Adipose tissue (tissue), 3 donors: Measurements from ENCODE around the gene FAM78A. TPM values are rescaled to one million over a fixed set of nuclear protein-coding genes. Genes with fewer than 3 reads are reported as not detected.

Experiments
- H3K27ac ChIP-seq: one replicate; pipeline ENCODE4 v1.5.1; 2013; ENCODE audit warnings: low read depth, low read length
- WGBS, 3 donors: extraction: QIAGEN DNeasy Blood & Tissue Kit; methylation state at CpG; one replicate each; pipeline ENCODE4 v1.1.7; 2013; 5-methylcytosine and 5-hydroxymethylcytosine counted together
- polyA plus RNA-seq, 3 donors: library from polyadenylated mRNA; stranded (reverse); fragments of 200-250 nt; gene quantifications; one replicate each; pipeline ENCODE4 v1.2.3, GENCODE V29; 2013
- donor health status: healthy with polysubstance abuse.
- donor health status: Bipolar disorder and iron deficiency.
- donor health status: healthy.

Gene FAM78A
- polyA plus RNA-seq, 3 donors, result 0.70 to 2.5 (median 1.7) TPM

DNA sequence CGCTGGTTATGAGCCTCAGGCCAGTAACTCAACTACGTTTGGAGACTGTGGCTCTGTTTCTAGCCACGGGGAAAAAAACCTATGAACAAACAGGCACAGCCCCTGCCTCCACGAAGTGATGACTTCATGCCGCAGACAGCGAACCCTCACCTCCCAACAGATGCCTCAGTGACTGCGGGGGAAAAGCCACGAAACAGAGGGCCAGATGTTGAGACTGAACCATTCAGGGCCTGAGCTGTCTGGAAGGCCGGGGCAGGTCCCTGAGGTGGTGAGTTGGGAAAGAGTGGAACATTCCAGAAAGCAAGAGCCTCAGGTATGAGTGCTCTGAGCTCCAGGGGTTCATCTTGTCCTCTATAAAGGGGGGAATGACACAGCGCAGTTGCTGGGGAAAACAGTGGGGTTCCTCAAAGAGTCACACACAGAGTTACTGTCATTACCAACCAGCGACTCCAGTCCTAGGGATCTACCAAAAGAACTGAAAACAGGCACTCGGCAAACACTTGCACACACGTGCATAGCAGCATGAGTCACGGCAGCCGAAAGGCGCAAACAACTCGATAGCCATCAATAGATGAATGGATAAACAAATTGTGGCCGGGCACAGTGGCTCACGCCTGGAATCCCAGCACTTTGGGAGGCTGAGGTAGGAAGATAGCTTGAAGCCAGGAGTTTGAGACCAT, 28.5 kb upstream of the FAM78A start:
- 81 to 83% (median 83%) methylated on average over 19 of the region's 19 CpGs for WGBS, 3 donors
- H3K27ac ChIP-seq, result no peak overlapping the region

DNA sequence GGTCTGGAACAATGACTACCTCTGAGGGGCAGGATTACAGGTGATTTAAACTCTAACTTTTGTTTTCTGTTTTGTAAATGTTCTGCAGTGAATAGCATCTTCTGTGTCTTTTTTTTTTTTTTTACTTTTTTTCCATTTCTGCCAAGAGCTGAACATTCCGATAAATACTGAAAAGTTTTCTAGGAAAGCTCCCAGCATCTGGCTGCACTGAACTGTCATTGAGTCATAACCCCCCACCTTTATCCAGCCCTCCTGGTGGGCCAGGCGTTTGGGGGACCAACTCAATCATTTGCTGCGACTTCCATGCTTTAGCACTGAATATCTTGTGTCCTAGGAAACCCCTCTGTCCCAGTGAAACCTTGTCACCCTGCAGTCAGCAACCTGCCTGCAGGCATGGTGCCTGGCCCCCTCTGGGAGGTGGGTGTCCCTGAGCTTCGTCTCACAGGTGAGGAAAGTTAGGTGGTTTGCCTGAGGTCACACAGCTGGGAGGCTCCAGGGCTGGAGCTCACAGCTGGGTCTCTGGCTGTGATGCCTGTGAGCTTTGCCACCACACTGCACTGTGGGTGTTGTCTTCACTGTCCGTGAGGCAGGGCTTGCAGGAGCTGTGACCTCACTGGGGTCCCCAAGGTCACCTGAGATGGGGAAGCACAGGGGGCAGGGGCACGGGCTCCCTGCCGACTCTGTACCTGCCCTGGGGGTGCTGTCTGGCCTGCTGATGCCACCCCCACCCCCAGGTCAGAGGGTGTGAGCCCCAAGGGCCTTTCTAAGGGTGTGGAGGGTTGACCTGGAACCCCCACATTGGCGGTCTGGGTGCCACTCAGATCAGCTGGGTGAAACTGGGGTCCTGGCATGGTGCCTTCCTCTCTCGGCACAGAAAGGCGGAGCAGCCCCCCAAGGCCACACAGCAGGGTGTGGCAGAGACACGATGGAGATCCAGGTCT, 27.3 kb upstream of the FAM78A start:
- 79 to 84% (median 84%) methylated on average over 11 of the region's 11 CpGs for WGBS, 3 donors
- H3K27ac ChIP-seq, result no peak overlapping the region

DNA sequence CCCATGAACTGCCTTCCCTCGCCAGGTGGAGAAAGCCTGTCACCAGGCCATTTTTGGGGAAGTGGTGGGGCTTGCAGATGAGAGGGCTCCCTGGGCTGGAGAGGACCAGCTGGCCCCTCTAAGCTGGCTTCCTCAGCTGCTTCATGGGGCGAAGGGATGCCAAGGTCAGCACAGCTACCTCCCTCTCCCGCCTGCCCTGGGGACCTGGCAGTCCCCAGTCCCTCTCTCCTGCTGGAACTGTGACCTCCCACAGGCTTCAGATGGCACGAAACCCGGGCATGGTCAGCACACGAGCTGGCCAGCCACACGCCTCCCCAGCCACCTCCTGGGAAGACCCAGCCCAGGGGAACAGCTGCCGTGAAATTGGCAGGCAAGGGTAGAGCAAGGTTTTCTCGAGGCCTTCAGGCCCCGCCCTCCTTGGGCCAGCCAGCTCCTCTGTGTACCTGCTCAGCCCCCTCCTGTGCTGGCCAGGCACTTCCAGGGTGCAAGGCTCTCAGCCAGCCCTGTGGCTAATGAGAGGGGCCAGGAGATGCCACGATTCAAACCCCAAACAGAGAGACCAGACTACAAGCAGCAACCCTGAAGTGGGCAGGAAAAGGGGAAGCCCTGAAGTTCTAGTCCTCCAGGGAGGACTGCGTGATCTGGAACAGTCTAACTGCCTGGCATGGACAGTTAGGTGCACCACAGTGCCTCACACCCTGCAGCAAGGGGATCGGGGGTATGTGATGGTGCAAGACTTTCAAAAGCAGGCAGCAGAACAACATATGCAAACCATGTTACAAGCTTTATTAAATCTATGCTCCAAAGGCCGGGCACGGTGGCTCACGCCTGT, 26.1 kb upstream of the FAM78A start:
- H3K27ac ChIP-seq, result no peak overlapping the region
- WGBS, 3 donors, result 55 to 74% (median 68%) methylated on average over 16 of the region's 16 CpGs

DNA sequence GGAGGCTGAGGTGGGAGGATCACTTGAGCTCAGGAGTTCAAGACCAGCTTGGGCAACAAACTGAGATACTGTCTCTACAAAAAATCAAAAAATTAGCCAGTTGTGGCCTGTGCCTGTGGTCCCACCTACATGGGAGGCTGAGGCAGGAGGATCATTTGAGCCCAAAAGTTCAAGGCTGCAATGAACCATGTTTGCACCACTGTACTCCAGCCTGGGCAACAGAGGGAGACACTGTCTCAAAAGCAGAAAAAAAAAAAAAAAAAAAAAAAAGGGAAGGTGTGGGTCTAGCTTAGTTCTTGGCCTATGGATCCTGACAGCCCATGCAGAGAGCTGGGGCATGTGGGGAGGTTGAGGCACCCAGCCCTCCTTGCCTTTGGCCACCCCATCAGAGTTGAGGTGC, 24.1 kb upstream of the FAM78A start:
- H3K27ac ChIP-seq, result no peak overlapping the region

DNA sequence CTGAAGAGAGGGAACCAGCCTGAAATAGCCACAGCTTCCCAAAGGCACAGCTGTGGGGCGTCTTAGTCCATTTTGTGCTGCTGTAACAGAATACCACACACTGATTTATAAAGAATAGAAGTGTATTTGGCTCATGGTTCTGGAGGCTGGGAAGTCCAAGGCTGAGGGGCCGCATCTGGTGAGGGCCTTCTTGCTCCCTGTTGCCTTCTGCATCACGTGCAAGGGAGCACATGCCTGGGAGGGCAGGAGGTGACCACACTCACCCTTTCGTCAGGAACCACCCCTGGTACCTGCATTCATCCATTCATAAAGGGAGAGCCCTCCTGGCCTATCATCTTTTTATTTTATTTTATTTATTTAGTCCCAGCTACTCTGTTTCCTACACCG, 23.6 kb upstream of the FAM78A start:
- 71 to 85% (median 80%) methylated on average over 5 of the region's 5 CpGs for WGBS, 3 donors
- H3K27ac ChIP-seq, result no peak overlapping the region

DNA sequence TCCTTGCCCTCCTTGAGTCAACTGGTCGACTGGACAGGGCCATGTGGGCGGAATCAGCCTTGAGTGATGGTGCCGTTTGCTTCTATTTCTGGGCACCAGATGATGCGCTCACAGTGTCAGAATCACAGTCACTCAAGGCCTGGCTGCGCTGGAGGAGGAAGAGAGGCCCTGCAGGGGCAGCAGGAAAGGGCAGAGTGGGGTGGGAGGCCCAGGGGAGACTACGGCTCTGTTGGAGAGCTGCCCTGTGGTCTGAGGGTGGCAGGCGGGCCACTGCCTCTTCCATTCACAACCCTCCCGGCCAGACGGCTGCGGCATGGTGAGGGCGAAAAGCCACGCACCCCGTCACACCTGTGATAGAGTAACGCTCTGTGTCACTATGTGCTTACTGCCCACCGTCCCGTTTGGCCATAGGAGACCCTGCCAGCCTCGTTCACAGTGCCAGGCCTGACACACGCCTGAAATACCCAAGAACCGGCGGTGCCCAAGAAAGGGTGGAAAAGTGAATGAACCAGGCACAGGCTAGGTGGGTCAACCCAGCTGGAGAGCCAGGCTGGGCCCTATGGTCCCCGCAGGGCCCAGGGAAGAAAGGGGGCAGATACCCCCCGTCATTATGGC, 23.1 kb upstream of the FAM78A start:
- WGBS, 3 donors, result 69 to 84% (median 75%) methylated on average over 18 to 22 of the region's 22 CpGs
- H3K27ac ChIP-seq, result no peak overlapping the region

DNA sequence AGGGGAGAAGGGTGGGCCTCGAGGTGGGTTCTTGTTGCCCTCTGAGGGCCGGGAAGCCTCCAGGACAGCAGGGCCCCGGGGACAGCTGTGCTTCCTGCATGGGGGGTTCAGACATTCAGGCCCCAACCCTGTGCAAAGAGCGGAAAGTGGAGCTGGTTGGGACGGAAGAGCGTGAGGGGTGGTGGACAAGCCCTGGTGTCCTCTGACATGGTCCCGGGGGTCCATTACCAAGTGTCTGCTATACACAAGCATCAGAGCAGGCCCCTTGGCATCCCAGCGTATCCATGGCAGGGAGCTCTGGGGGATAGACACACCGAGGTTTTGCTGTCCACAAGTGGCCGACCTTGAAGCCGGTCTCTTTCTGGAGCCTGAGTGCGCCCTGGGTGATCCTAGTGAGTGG, 22.5 kb upstream of the FAM78A start:
- H3K27ac ChIP-seq, result no peak overlapping the region
- WGBS, 3 donors, result 91 to 93% (median 92%) methylated on average over 12 of the region's 12 CpGs

DNA sequence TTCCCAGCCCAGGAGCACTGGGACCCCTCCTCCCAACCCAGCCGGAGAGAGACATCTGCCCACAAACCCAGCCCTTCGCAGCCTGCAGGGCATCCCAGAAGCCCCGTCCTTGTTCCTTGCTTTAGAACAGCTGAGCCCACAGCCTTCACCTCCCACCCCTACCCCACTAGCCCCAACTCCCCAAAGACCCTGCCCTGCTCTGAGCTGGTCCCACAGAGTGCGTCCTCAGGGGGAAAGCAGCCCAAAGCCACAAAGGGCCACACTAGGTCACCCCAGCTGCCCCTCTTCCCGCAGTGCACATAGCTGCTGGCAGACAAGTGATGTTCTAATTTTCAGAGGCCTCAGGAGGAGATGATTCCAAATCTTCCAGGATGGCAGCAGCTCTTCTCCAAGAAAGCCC, 22.0 kb upstream of the FAM78A start:
- no peak overlapping the region for H3K27ac ChIP-seq
- WGBS, 3 donors, result 79 to 85% (median 82%) methylated on average over 5 of the region's 5 CpGs

DNA sequence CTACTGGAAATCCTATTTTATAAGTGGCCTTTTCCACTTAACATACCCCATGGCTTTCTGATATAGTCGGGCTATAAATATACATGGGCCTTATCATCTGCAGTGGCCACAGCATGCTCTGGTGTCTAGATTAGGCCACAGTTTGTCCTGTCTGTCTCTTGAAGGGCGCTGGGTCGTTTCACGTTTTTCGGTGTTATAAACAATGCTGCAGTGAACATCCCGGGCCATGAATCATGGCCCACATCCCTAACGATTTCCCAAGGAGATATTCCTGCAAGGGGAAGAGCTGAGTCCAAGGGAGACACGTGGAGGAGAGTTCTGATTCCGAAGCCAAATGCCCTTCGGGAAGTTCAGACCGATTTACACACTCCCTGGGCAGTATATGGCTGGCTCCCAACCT, 21.6 kb upstream of the FAM78A start:
- no peak overlapping the region for H3K27ac ChIP-seq

DNA sequence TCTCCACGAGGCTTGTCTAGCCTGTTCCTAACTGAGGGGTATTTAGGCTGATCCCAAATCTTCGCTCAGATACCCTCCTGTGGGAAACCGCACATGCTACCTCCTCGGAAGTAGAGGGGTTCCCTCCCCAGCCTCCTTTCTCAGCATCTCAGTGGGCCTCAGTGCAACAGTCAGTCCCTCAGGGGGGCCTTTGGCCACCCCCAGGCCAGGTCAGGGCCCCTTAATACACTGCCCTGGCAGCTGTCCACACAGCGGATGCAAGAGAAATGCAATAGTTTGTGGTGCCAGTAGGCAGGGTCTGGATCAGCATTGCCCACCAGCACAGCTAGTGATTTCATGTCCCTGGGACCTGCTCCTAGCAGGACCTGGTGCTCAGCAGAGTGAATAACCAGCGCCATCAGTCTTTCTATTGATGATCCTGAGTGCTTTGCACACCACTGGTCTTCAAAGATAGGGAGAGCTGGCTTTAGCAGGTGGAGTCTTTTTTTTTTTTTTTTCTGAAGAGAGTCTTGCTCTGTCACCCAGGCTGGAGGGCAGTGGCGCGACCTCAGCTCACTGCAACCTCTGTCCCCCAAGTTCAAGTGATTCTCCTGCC, 20.7 kb upstream of the FAM78A start:
- 92 to 93% (median 93%) methylated on average over 8 of the region's 8 CpGs for WGBS, 3 donors

More for the DNA sequence above, 21.6 kb upstream of the FAM78A start:
- 64 to 75% (median 74%) methylated on average over 11 of the region's 11 CpGs for WGBS, 3 donors

DNA sequence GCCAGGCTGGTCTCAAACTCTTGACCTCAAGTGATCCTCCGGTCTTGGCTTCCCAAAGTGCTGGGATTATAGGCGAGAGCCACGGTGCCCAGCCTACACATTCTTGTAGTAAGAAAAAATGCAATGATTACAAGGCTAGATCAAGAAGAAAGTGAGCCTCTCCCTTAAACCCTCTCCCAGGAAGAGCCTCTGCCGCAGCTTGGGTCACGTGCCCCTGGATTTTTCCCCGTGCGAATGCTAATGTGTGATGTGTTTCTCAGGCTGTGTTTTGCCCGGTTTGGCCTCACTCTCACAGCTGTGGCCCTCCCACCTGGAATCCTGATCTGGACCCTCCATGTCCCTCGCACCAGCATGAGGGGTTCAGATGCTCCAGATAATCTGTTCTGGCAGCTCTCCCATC, 20.1 kb upstream of the FAM78A start:
- H3K27ac ChIP-seq, result no peak overlapping the region
- WGBS, 3 donors, result 78 to 83% (median 83%) methylated on average over 9 of the region's 9 CpGs

More for the DNA sequence above, 20.7 kb upstream of the FAM78A start:
- no peak overlapping the region for H3K27ac ChIP-seq

DNA sequence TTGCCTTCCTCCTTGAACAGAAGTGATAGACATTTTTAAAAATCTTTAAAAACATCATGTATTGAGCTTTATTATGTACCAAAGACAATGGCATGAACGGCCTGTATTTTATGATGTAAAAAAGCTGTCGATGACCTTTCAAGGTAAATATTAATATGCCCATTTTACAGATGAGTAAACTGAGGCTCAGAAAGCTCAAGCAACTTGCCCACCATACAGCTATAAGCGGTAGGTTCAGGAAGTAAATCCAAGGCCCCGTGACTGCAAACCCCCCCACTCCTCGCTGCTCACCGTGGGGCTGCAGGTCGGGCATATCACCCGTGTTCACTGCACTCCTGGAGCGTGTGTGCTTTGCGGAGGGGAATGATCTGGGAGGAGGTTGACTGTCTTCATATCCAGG, 16.6 kb upstream of the FAM78A start:
- 95 to 96% (median 95%) methylated on average over 10 of the region's 10 CpGs for WGBS, 3 donors
- no peak overlapping the region for H3K27ac ChIP-seq

DNA sequence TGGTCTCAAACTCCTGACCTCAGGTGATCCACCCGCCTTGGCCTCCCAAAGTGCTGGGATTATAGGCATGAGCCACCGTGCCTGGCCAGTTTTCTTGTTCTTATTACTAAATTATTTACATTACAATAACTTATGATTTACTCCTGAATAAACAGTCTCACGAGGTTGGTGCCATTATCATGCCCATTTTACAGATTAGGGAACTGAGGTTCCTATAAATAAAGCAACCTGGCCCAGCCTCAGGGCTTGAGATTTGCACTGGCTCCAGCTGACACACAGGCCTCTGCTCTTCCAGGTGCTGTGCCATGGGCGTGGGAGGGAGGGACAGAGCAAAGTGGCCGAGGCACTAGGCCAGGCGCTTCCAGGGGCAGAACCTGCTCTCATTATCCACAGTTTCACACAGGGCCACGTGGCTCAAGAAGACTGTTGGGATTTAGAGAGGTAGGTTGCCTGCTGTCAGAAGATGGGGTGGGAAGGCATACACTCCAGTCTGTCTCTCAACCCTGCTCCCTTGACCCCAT, 15.5 kb upstream of the FAM78A start:
- no peak overlapping the region for H3K27ac ChIP-seq
- 76 to 89% (median 86%) methylated on average over 7 of the region's 7 CpGs for WGBS, 3 donors

DNA sequence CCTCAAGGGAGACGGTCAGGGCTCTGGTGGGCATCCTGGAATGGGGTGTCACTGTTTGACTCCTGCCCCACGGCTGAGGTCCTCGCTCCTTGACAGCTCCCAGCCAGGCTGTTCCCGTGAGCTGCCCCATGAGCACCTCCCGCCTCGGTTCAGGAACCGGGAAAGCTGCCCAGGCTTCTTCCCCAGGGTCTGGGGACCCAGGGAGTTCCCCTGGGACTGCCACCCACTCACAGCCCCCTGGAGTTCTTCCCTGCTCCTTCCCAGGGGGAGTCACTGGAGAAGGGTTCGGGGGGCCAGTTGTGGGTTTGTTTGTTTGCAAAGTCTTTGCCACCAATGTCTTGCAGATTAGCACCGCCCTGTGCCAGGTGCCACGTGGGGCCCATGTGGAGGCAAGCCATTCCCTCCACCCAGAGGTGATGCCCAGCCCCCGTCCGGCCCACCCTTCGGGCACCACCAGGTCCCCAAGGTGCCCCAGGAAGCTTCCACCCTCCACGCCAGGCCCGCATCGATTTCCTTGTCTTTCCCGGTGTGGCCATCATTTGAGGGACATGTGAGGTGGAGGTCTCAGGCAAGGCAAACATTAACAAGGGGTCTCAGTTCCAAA, 14.6 kb upstream of the FAM78A start:
- 74 to 88% (median 85%) methylated on average over 17 of the region's 17 CpGs for WGBS, 3 donors
- H3K27ac ChIP-seq, result no peak overlapping the region

DNA sequence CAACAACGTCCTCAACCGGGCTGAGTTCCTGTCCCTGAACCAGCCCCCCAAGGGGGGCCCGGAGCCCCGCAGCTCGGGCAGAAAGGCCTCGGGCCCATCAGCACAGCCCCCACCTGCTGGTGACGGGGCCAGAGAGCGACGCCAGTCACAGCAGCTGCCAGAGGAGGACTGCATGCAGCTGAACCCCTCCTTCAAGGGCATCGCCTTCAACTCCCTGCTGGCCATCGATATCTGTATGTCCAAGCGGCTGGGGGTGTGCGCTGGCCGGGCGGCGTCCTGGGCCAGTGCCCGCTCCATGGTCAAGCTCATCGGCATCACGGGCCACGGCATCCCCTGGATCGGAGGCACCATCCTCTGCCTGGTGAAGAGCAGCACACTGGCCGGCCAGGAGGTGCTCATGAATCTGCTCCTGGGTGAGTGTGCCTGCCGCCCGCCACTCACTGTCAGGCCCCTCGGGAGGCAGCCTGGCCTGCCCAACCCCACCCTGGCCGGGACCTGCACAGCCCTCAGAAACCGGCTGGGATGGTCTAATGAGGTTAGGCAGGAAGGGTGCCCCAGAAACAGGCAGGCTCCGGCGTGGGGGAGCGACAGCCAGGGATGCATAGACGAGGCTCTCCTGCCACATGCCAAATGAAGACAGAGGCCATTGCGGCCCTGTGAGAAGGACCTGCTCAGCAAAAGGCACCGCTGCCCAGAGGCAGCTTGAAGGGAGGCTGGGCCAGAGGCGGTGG, 13.9 kb upstream of the FAM78A start:
- 61 to 78% (median 70%) methylated on average over 34 of the region's 34 CpGs for WGBS, 3 donors
- H3K27ac ChIP-seq, result no peak overlapping the region

DNA sequence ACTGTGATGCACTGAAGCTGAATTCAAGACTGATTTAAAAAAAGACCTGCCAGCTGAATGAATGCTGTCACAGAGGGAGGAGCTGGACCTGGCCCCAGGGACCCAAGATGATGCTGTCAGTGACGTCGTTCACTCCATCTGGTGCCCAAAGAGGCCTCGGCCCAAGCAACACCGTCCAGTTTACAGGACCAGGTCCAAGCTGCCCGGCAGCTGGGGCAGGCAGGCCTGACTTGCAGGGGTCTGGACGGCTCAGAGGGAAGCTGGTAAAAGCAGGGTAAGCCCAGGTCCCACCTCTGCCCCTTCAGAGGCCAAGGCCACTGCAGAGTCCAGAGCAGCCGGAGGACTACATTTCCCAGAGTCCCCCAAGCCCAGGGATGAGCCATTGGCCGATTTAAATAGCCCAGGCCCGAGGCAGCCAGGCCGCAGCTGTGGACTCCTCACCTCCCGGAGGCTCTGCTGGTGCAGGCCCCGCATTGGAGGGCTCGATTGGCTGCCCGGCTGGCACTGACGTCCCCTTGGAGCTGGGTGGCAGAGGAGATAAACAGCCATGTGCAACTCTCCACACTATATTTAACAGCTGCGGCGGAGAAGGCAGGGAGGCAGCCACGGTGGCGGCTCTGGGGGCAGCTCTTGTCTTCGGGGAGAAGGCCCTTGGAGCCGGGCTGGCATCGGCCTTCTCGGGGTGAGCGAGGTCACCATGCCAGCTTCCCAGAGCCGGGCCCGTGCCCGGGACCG, 13.2 kb upstream of the FAM78A start, which contains the start of gene PLPP7:
PLPP7 (plus strand) TSS at position 423 of the 735 bp plus-strand sequence; CDS start at position 698, 275 bp downstream.
- WGBS, 3 donors, result 44 to 61% (median 46%) methylated on average over 28 of the region's 28 CpGs

More for the DNA sequence above, 13.2 kb upstream of the FAM78A start, which contains the start of gene PLPP7:
- H3K27ac ChIP-seq, result no peak within 1 kb of the TSS
